ENCODE data around the gene PHF3.

The PHF3 gene

DNA sequence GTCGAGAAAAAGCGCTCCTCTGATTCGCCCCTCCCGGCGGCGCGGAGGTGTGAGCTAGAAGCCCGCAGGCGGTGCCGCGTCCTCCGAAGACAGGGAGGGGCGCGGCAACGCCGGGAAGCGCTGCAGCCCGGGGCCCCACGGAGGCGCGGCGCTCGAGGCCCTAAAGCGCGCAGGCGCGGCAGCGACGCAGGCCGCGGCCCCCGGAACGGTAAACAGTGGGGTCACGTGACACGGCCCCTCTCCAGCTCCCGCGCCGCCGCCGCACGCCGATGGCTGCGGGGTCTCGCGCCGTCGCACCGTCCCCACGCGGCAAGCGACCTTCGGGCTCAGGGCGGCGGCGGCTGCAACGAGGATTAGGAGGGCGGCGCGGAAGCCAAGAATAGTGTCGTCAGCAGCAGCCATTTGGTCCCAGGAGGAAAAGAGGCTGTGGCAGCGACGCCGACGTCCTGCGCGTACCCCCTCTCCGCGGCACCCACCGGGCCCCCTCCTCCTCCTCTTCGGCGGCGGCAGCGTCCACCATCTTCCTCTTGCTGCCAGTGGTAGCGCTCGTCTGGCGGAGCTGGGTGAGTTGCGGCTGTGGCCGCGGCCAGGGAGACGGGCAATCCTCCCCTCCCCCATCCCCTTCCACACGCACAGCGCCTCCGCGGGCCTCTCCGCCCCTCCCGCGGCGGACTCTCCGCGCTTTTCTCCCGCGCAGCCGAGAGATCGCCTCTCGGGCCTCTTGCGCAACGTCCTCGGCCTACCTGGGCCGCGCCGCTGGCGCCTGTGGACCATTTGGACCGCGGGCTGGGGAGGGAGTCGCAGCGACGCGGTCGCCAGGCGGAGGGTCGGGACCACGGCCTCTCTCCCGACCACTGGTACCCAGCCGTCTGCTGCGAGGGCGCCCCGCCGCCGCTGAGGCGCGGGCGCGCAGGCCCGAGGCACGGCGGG, at the start of gene PHF3:
Gene PHF3 (plus strand): TSS at position 215 of the 930 bp plus-strand sequence. CDS start 10,750 bp downstream, outside the sequence.
- peak; percentile 72 to 82 (median 82) for DNase-seq (ENCODE audit: low read depth in 3 of 3, low spot score in 1 of 3)

- no peak for DNase-seq (ENCODE audit: low read depth in 3 of 3, low spot score in 1 of 3)
Observed at GRCh38 chr6:63589952-63590411, 45.6 kb upstream of the PHF3 start.

GRCh38 chr6:63592886-63593285, 42.7 kb upstream of the PHF3 start:
- DNase-seq (ENCODE audit: low read depth in 3 of 3, low spot score in 1 of 3), result no peak

- no peak for DNase-seq (ENCODE audit: low read depth in 3 of 3, low spot score in 1 of 3)
Observed at GRCh38 chr6:63597141-63598048, 38.2 kb upstream of the PHF3 start.

DNA sequence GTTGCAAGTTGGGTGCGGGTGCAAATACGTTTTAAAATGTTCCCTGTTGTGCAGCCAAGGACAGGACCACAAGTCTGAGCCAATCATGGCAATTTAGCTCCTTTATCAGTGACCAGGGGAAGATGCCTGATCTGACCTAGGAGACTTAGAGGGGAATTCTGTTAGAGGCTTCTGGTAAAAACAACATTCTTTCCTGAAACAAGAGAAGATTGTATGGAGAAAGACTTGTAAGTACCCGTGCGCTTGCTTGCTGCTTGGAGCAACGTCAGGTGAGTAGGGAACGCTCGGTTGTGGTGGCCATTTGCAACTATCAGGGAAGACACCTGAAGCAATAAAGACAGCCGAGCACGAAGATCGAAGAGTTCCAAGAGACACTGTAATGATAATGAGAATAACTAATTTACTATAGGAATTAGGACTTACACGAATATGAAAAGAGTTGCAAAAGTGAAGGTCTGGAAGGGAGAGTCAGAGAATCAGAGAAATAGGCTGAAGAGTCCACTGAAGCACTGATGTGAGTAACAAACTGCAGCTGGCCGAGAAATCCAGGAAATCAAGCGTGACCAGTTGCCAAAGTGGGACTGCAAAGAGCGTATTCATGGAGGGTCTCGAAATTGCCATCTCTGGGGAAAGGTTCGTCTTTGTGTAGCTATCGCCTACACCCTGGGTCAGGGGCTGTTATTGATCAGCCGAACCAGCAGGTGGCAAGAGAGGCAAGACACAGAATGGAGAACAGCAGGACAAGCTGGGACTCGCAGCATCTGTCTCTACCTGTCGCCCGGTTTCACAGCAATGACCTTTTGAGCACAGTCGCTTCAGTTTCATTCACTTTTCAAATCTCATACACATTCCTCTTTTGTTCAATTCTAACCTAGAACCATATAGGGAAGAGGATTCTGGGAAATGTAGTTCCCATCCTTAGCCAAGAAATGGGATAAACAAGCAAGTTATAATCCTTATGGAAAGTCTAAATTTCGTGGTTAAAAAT, 37.3 kb upstream of the PHF3 start:
- DNase-seq (ENCODE audit: low read depth in 3 of 3, low spot score in 1 of 3), result peak; percentile 42 to 48 (median 43)

DNA sequence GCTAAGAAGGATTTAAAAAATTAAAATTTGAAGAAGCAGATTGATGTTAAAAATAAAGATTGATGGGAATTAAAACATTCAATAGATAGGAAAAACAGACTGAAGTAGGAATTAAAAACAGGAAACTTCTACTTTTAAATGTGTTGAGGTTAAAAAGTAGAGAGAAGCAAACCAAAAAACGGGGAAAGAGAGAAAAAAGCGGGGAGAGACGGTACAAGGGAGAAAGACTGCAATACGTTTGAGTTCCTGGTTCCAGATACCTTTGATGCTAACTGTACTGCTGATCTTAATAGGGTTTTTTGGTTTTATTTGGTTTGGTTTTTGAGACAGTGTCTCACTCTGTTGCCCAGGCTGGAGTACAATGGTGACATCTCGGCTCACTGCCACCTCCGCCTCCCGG, 36.4 kb upstream of the PHF3 start:
- DNase-seq (ENCODE audit: low read depth in 3 of 3, low spot score in 1 of 3), result no peak

DNA sequence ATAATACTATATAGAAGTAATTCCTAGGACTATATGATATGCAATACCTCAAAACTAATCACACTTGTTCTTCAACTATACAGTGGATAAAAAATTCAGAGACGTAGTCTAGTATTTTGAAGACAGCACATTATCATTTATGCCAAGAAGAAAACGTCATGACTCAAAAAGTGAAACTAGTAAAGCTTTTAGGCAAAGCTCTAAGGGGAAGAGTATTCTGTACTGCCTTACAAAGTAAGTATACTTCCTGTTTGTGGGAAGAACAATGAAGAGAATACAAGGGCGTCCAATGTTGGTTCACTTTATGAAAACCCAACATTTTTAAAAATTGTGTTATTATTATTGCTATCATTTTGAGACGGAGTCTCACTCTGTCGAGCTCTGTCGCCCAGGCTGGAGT, 35.5 kb upstream of the PHF3 start:
- DNase-seq (ENCODE audit: low read depth in 3 of 3, low spot score in 1 of 3), result no peak

DNA sequence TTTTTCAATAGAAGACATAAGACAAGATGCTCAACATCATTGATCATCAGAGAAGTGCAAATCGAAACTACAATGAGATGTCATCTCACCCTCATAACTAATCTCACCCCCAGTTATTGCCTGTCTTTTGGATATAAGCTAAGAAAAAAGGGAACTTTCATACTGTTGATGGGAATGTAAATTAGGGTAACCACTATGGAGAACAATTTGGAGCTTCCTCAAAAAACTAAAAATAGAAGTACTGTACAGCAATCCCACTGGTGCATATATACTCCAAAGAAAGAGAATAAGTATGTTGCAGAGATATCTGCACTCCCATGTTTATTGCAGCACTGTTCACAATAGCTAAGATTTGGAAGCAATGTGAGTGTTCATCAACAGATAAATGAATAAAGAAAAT, 26.4 kb upstream of the PHF3 start:
- DNase-seq (ENCODE audit: low read depth in 3 of 3, low spot score in 1 of 3), result no peak

- DNase-seq (ENCODE audit: low read depth in 3 of 3, low spot score in 1 of 3), result no peak
Observed at GRCh38 chr6:63610944-63611343, 24.7 kb upstream of the PHF3 start.

DNA sequence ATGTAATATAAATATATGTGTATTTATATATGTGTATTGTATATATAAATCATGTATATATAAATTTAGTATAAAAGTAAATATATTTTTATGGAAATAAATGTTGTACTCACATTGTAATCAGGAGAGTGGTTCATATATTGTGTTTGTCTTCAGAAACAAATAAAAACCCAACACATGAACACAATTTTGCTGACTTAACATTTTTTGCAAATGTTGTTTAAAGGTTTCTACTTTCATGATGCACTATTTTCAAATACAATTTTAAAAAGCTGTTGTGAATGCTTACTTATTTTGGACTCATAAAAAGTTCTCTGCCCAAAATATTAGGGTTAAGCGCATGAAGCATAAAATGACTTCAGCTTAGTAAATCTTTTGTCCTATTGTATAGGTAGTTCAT, 24.0 kb upstream of the PHF3 start:
- DNase-seq (ENCODE audit: low read depth in 3 of 3, low spot score in 1 of 3), result no peak

GRCh38 chr6:63615590-63615989, 20.0 kb upstream of the PHF3 start:
- DNase-seq (ENCODE audit: low read depth in 3 of 3, low spot score in 1 of 3), result no peak

- DNase-seq (ENCODE audit: low read depth in 3 of 3, low spot score in 1 of 3), result no peak
Observed at GRCh38 chr6:63624091-63624490, 11.5 kb upstream of the PHF3 start.

GRCh38 chr6:63630466-63630865, 5.1 kb upstream of the PHF3 start:
- DNase-seq (ENCODE audit: low read depth in 3 of 3, low spot score in 1 of 3), result no peak

DNA sequence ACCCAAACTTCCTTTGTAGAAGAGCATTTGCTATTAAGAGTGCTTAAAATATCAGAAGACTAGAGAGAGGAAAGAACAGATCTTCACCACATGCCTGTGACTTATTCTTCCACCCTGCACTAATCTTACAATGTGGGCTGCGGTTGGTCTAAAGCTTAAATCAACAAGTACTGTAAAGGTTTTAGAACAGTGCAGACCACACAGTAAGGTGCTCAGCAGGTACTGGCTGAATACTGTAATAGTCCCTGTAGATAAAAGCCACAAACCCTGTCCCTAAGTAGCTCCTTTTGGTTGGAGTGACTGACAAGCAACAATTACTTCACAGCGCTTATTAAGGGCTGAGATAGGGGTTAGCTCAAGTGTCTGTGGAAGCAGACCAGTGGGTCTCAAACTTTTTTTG, 972 bp upstream of the PHF3 start:
- no peak for DNase-seq (ENCODE audit: low read depth in 3 of 3, low spot score in 1 of 3)

GRCh38 chr6:63635215-63635587, 401 bp upstream of the PHF3 start:
- DNase-seq (ENCODE audit: low read depth in 3 of 3, low spot score in 1 of 3), result no peak

DNA sequence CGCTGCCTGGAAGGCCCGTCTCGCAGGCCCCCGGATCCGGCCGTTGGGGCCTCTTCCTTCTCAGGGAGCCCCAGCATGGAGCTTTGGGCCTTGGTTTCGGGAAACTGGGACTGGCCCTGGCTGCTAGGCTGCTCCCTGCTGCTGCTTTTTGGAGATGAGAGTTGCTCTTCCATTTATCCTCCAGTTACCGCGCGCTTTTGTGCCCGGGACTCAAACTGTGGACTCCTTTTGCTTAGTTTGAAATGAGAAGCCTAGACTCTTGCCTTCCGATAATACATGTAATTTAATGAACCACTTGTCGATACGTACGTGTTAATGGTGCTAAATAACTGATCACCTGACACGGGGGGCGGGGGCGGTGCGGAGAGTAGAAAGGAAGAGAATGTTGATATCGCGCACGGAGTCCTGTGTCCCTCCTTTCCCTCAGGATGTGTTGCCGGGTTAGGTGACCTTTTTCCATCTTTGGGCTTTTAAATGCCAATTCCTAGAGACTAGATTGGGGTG, 968 bp downstream of the PHF3 start:
- DNase-seq (ENCODE audit: low read depth in 3 of 3, low spot score in 1 of 3), result peak; percentile 1 to 45 (median 4)

DNA sequence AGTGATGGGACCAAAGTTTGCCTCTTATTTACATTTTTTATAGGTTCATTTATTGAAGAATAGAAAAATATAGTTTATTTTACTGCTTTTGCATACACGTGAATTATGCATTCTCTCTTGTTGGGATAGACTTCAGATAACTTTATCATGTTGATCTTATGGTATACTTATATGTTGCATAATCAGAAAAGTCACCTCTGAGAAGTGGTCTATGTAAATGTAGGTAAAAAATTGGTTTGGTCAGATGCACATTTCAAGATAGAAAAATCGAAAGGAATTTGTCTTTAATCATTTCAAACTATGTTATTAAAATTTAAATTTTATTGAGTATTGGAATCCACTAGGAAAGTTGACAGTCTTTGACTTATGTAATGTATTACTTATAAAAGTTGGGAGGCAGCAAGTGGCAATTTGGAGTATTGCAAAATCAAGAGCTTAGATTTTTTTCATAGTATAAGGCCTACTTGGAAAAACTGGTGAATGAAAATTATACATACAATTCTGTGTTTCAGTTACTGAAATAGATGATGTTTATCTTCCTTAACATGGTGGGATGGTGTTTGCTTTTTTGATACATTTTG, 2.4 kb downstream of the PHF3 start:
- DNase-seq (ENCODE audit: low read depth in 3 of 3, low spot score in 1 of 3), result no peak

GRCh38 chr6:63640062-63640461, 4.5 kb downstream of the PHF3 start:
- no peak for DNase-seq (ENCODE audit: low read depth in 3 of 3, low spot score in 1 of 3)

DNA sequence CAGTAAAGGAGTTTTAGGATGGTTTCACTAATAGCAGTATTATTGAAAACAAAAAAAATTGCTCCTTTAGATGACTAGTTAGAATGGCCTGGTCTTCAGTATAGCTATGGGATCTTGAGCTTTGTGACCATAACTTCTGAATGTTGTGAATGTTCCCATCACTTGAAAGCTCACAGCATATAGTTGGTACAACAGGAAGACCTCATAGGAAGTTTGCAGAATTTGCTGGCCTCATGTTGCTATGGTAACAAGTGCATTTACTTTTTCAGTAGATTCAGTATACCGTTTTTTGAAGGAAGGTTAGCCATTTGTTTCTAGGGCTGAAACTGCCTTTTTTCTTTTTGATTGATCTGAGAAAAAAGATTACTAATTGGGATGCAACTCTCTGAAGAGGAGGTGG, 8.3 kb downstream of the PHF3 start:
- no peak for DNase-seq (ENCODE audit: low read depth in 3 of 3, low spot score in 1 of 3)

DNA sequence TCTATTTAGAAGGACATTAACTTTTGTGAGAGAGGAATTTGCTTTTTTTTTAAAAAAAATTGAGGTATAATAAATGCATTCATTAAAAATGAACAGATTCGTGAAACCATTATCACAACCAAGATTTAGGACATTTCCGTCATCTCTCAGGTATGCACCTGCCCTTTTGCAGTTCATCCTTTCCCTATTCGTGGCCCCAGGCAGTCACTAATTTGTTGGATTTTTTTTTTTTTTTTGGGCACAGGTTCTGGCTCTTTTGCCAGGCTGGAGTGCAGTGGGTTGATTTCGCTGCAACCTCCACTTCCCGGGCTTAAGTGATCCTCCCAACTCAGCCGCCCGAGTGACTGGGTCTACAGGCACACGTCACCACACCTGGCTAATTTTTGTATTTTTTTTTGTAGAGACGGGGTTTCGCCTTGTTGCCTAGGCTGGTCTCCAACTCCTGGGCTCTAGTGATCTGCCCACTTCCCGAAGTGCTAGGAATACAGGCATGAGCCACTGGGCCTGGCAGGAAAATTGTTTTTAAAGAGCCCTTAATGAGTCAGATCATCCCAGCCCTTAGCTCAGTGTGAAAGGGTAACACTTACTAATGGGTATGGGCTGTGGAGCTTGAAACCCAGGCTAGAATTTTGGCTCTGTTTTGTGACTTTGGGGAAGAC, 9.2 kb downstream of the PHF3 start:
- DNase-seq (ENCODE audit: low read depth in 3 of 3, low spot score in 1 of 3), result no peak
